NCI-H526 treated with DMSO at 0.1 percent for 48 hours (cell line): ENCODE measurements around the gene PWP2.
"Not testable (repeated sequence)": the region's sequence is repeated elsewhere in the genome, so short reads cannot be mapped to it uniquely, and the experiment has no call there.

Experiments
- DNase-seq: peaks from one replicate; lab custom pipeline; 2025; lab: John Stamatoyannopoulos, UW

The PWP2 gene

GRCh38 chr21:44107026-44107501 lies at the start of gene PWP2:
Gene PWP2, plus strand, starts transcription at chr21:44107399. Its CDS starts 18 bp downstream, at chr21:44107417.
- not testable (repeated sequence) for DNase-seq

- no peak for DNase-seq
These were observed 49.1 kb upstream of the PWP2 start for GRCh38 chr21:44057960-44058651.

GRCh38 chr21:44058652-44058964 lies 48.6 kb upstream of the PWP2 start:
- no peak for DNase-seq

- DNase-seq = no peak
These were observed 48.2 kb upstream of the PWP2 start for GRCh38 chr21:44058981-44059380.

GRCh38 chr21:44059710-44060109 lies 47.5 kb upstream of the PWP2 start:
- DNase-seq = no peak

GRCh38 chr21:44062380-44062779 lies 44.8 kb upstream of the PWP2 start:
- DNase-seq = no peak

- DNase-seq = no peak
These were observed 43.9 kb upstream of the PWP2 start for GRCh38 chr21:44063151-44063912.

- DNase-seq = no peak
These were observed 42.3 kb upstream of the PWP2 start for GRCh38 chr21:44064852-44065403.

- DNase-seq = no peak
These were observed 41.8 kb upstream of the PWP2 start for GRCh38 chr21:44065428-44065827.

- DNase-seq = no peak
These were observed 41.1 kb upstream of the PWP2 start for GRCh38 chr21:44066116-44066515.

- DNase-seq = no peak
These were observed 40.0 kb upstream of the PWP2 start for GRCh38 chr21:44067011-44067839.

- DNase-seq = no peak
These were observed 36.8 kb upstream of the PWP2 start for GRCh38 chr21:44070391-44070790.

- no peak for DNase-seq
These were observed 35.7 kb upstream of the PWP2 start for GRCh38 chr21:44071359-44072104.

GRCh38 chr21:44072111-44072510 lies 35.1 kb upstream of the PWP2 start:
- no peak for DNase-seq

GRCh38 chr21:44074315-44074958 lies 32.8 kb upstream of the PWP2 start:
- no peak for DNase-seq

- DNase-seq = no peak
These were observed 30.9 kb upstream of the PWP2 start for GRCh38 chr21:44076316-44076715.

GRCh38 chr21:44078411-44078981 lies 28.7 kb upstream of the PWP2 start:
- no peak for DNase-seq

GRCh38 chr21:44079446-44079845 lies 27.8 kb upstream of the PWP2 start:
- DNase-seq = no peak

GRCh38 chr21:44079846-44080245 lies 27.4 kb upstream of the PWP2 start:
- DNase-seq = no peak

GRCh38 chr21:44082648-44083440 lies 24.4 kb upstream of the PWP2 start:
- DNase-seq = no peak
